CD4-positive, alpha-beta T cell (primary cell): ENCODE measurements around the gene STRA6. TPM values are rescaled to one million over a fixed set of nuclear protein-coding genes. Genes with fewer than 3 reads are reported as not detected.

Experiments
- ATAC-seq: fragments of 200-7000 bp; cut with Tn5 transposase; one replicate; pipeline ENCODE4 v1.10.0; 2022; ENCODE audit warnings: mild to moderate bottlenecking; ENCODE audit not compliant: poor library complexity
- CTCF ChIA-PET: fragments of 350-600 bp; sonication (Branson Sonifier 250); formaldehyde crosslinking; loops from one replicate; lab custom pipeline; 2021; ENCODE audit warnings: antibody characterized with exemption, inconsistent platforms; lab: Charles Lee
- POLR2A ChIA-PET: fragments of 350-600 bp; sonication (Branson Sonifier 250); formaldehyde crosslinking; loops from one replicate; lab custom pipeline; 2021; ENCODE audit warnings: antibody characterized with exemption, inconsistent platforms; lab: Charles Lee
- DNase-seq, 14 experiments: peaks; one replicate each; pipeline ENCODE4 v3.0.0-alpha.2; 2013 to 2020; ENCODE audit warnings: mixed read lengths in 2 of 14
- H3K27ac ChIP-seq, 2 donors: one replicate each; pipeline versions ENCODE4 v1.5.1 to v1.7.0; 2013; ENCODE audit warnings: low read length in 2 of 2, low read depth in 1 of 2, mild to moderate bottlenecking in 1 of 2
- H3K27me3 ChIP-seq, 2 experiments: 1 replicate in 1 of 2; 2 replicates in 1 of 2; pipeline versions ENCODE4 v1.6.1 to v1.7.0; 2013; ENCODE audit warnings: low read length in 2 of 2, control low read depth in 1 of 2, mild to moderate bottlenecking in 1 of 2, moderate library complexity in 1 of 2; ENCODE audit not compliant: insufficient read depth in 2 of 2, control insufficient read depth in 1 of 2
- H3K36me3 ChIP-seq: one replicate; pipeline ENCODE4 v1.6.1; 2013; ENCODE audit warnings: low read length, control low read depth; ENCODE audit not compliant: insufficient read depth
- H3K4me1 ChIP-seq: one replicate; pipeline ENCODE4 v1.6.1; 2013; ENCODE audit warnings: low read length, control low read depth; ENCODE audit not compliant: insufficient read depth
- H3K4me3 ChIP-seq: one replicate; pipeline ENCODE4 v1.5.1; 2013; ENCODE audit warnings: mild to moderate bottlenecking, low read length, moderate library complexity
- H3K9me3 ChIP-seq, 2 experiments: 1 replicate in 1 of 2; 2 replicates in 1 of 2; pipeline versions ENCODE4 v1.6.1 to v1.7.0; 2013; ENCODE audit warnings: low read length in 2 of 2, mild to moderate bottlenecking in 2 of 2, control low read depth in 1 of 2, moderate library complexity in 1 of 2; ENCODE audit not compliant: control insufficient read depth in 1 of 2, insufficient read depth in 1 of 2
- H3K27ac Mint-ChIP-seq: one replicate; pipeline ENCODE4 v1.8.0; 2020; ENCODE audit warnings: mixed read lengths
- H3K27me3 Mint-ChIP-seq: one replicate; pipeline ENCODE4 v1.8.0; 2021; ENCODE audit warnings: mixed read lengths
- H3K36me3 Mint-ChIP-seq: one replicate; pipeline ENCODE4 v1.8.0; 2021; ENCODE audit warnings: low read depth, mixed read lengths
- H3K4me1 Mint-ChIP-seq: one replicate; pipeline ENCODE4 v1.8.0; 2021; ENCODE audit warnings: low read depth, mixed read lengths
- H3K4me3 Mint-ChIP-seq: one replicate; pipeline ENCODE4 v1.8.0; 2020; ENCODE audit warnings: mild to moderate bottlenecking, mixed read lengths
- H3K9me3 Mint-ChIP-seq: one replicate; pipeline ENCODE4 v1.8.0; 2020; ENCODE audit warnings: mixed read lengths
- CTCF ChIP-seq: fragments of 200-600 bp; IDR thresholded peaks from one replicate; pipeline ENCODE4 v1.8.0; 2022; ENCODE audit warnings: antibody characterized with exemption, mild to moderate bottlenecking
- intact Hi-C, 2 experiments: fragments of 100-400 bp; cut with DNase I in 1 of 2; cut with micrococcal nuclease in 1 of 2; formaldehyde crosslinking; loops; one replicate each; pipeline versions ENCODE4 v1.15.1 to v1.9.0; 2023 to 2025; cut with DNase I, micrococcal nuclease
- total RNA-seq, 174 experiments: library from RNA in 2 of 174; stranded (reverse) in 2 of 174; gene quantifications; one replicate each; pipeline ENCODE4 v1.2.3 and lab custom pipeline; 2021 to 2026

STRA6 gene
- total RNA-seq, 2 experiments from 2014 or later = not detected

GRCh38 chr15:74220475-74221248 is 18.1 kb upstream of the STRA6 start:
- ChIA-PET POLR2A (no interaction called here), CTCF (no interaction called here)
- no peak for TF ChIP-seq CTCF
- H3K9me3 ChIP-seq = no peaks in the 10 kb centered on the region
- H3K9me3 Mint-ChIP-seq = no peaks in the 10 kb centered on the region
- no peak overlapping the region for H3K4me3 Mint-ChIP-seq
- H3K4me1 ChIP-seq = no peaks in the 10 kb centered on the region
- no peak overlapping the region for H3K4me3 ChIP-seq
- H3K36me3 Mint-ChIP-seq = no peaks in the 10 kb centered on the region
- H3K4me1 Mint-ChIP-seq = peaks cover 19% of the 10 kb centered on the region
- H3K27ac Mint-ChIP-seq = no peak overlapping the region
- peaks cover 0 to 3% of the 10 kb centered on the region in 2 experiments for H3K27me3 ChIP-seq
- H3K27me3 Mint-ChIP-seq = peaks cover 25% of the 10 kb centered on the region
- H3K27ac ChIP-seq = no peak overlapping the region
- DNase-seq = no peak
- ATAC-seq = no peak
- H3K36me3 ChIP-seq = no peaks in the 10 kb centered on the region
- intact Hi-C loops = no loop called here

GRCh38 chr15:74217907-74218885 is 15.6 kb upstream of the STRA6 start:
- Histone ChIP-seq H3K9me3 (no peaks in the 10 kb centered on the region), H3K27ac (no peak overlapping the region), H3K4me1 (no peaks in the 10 kb centered on the region), H3K27me3 (peaks cover 0 to 3% of the 10 kb centered on the region in 2 experiments), H3K36me3 (no peaks in the 10 kb centered on the region), H3K4me3 (no peak overlapping the region)
- ChIA-PET POLR2A (no interaction called here), CTCF (no interaction called here)
- ATAC-seq (no peak), DNase-seq (no peak)
- no peak for TF ChIP-seq CTCF
- H3K27me3 Mint-ChIP-seq = peaks cover 22% of the 10 kb centered on the region
- no peak overlapping the region for H3K4me3 Mint-ChIP-seq
- H3K4me1 Mint-ChIP-seq = no peaks in the 10 kb centered on the region
- no peaks in the 10 kb centered on the region for H3K36me3 Mint-ChIP-seq
- no peaks in the 10 kb centered on the region for H3K9me3 Mint-ChIP-seq
- H3K27ac Mint-ChIP-seq = no peak overlapping the region
- intact Hi-C loops = no loop called here

GRCh38 chr15:74216949-74217348 is 14.4 kb upstream of the STRA6 start:
- no peak overlapping the region for H3K27ac Mint-ChIP-seq
- H3K27me3 ChIP-seq = peaks cover 0 to 3% of the 10 kb centered on the region in 2 experiments
- no peak for TF ChIP-seq CTCF
- no peaks in the 10 kb centered on the region for H3K9me3 ChIP-seq
- ATAC-seq = no peak
- no peaks in the 10 kb centered on the region for H3K9me3 Mint-ChIP-seq
- H3K27me3 Mint-ChIP-seq = peaks cover 18% of the 10 kb centered on the region
- no peaks in the 10 kb centered on the region for H3K4me1 ChIP-seq
- no peak overlapping the region for H3K4me3 ChIP-seq
- no peaks in the 10 kb centered on the region for H3K36me3 ChIP-seq
- ChIA-PET POLR2A (no interaction called here), CTCF (no interaction called here)
- no peak for DNase-seq
- H3K4me3 Mint-ChIP-seq = no peak overlapping the region
- H3K36me3 Mint-ChIP-seq = no peaks in the 10 kb centered on the region
- H3K27ac ChIP-seq = no peak overlapping the region
- intact Hi-C loops = no loop called here
- H3K4me1 Mint-ChIP-seq = no peaks in the 10 kb centered on the region
